Mesenchymal stem cell (in vitro differentiated cells and primary cell): Measurements from ENCODE around the gene RAD21L1.

Source experiments
- DNase-seq: peaks from one replicate; pipeline ENCODE4 v3.0.0-alpha.2; 2013
- H2AFZ ChIP-seq: one replicate; pipeline ENCODE4 v1.6.1; 2013; ENCODE audit warnings: low read depth, mild to moderate bottlenecking, control low read depth, inconsistent platforms, low read length, moderate library complexity
- H2AK5ac ChIP-seq: 2 replicates; pipeline ENCODE4 v1.6.1; 2013; ENCODE audit warnings: low read length, moderate library complexity, mild to moderate bottlenecking, inconsistent platforms; ENCODE audit not compliant: severe bottlenecking
- H2BK120ac ChIP-seq: one replicate; pipeline ENCODE4 v1.6.1; 2013; ENCODE audit warnings: low read depth, mild to moderate bottlenecking, inconsistent platforms, low read length, moderate library complexity
- H2BK12ac ChIP-seq, 2 experiments: one replicate each; pipeline ENCODE4 v1.6.1; 2013; ENCODE audit warnings: inconsistent platforms in 2 of 2, low read length in 2 of 2, mild to moderate bottlenecking in 2 of 2, moderate library complexity in 2 of 2, control low read depth in 1 of 2
- H2BK15ac ChIP-seq: one replicate; pipeline ENCODE4 v1.6.1; 2013; ENCODE audit warnings: mild to moderate bottlenecking, low read depth, inconsistent platforms; ENCODE audit not compliant: poor library complexity, severe bottlenecking
- H2BK5ac ChIP-seq: 2 replicates; pipeline ENCODE4 v1.6.1; 2013; ENCODE audit warnings: low read depth, mild to moderate bottlenecking, low read length, control low read depth, inconsistent platforms; ENCODE audit not compliant: poor library complexity, severe bottlenecking
- H3K14ac ChIP-seq, 2 experiments: one replicate each; pipeline ENCODE4 v1.6.1; 2013; ENCODE audit warnings: inconsistent platforms in 2 of 2, low read length in 2 of 2, control low read depth in 1 of 2, mild to moderate bottlenecking in 1 of 2, moderate library complexity in 1 of 2
- H3K18ac ChIP-seq, 2 experiments: one replicate each; pipeline ENCODE4 v1.6.1; 2013; ENCODE audit warnings: inconsistent platforms in 2 of 2, low read length in 2 of 2, control low read depth in 1 of 2, low read depth in 1 of 2, mild to moderate bottlenecking in 1 of 2
- H3K23ac ChIP-seq, 2 experiments: one replicate each; pipeline ENCODE4 v1.6.1; 2013; ENCODE audit warnings: inconsistent platforms in 2 of 2, low read length in 2 of 2, mild to moderate bottlenecking in 2 of 2, moderate library complexity in 2 of 2, control low read depth in 1 of 2
- H3K27ac ChIP-seq: 2 replicates; pipeline ENCODE4 v1.5.1; 2013; ENCODE audit warnings: mild to moderate bottlenecking, moderate library complexity, low read length, control low read depth, inconsistent platforms; ENCODE audit not compliant: poor library complexity, severe bottlenecking
- H3K27me3 ChIP-seq, 2 experiments: 2 replicates each; pipeline versions ENCODE4 v1.6.1 to v1.7.0; 2013; ENCODE audit warnings: low read length in 2 of 2, mild to moderate bottlenecking in 2 of 2, moderate library complexity in 2 of 2, control low read depth in 1 of 2, inconsistent platforms in 1 of 2; ENCODE audit not compliant: control insufficient read depth in 1 of 2, insufficient read depth in 1 of 2
- H3K36me3 ChIP-seq, 2 experiments: 2 replicates each; pipeline versions ENCODE4 v1.6.1 to v1.7.0; 2013; ENCODE audit warnings: low read length in 2 of 2, control low read depth in 1 of 2, inconsistent platforms in 1 of 2, low read depth in 1 of 2, mild to moderate bottlenecking in 1 of 2; ENCODE audit not compliant: insufficient read depth in 2 of 2, control insufficient read depth in 1 of 2
- H3K4ac ChIP-seq, 2 experiments: one replicate each; pipeline ENCODE4 v1.6.1; 2013; ENCODE audit warnings: inconsistent platforms in 2 of 2, low read length in 2 of 2, mild to moderate bottlenecking in 2 of 2, moderate library complexity in 2 of 2, control low read depth in 1 of 2, low read depth in 1 of 2
- H3K4me1 ChIP-seq: 2 replicates; pipeline ENCODE4 v1.6.1; 2013; ENCODE audit warnings: low read depth, low read length, control low read depth; ENCODE audit not compliant: control insufficient read depth, insufficient read depth
- H3K4me2 ChIP-seq: 2 replicates; pipeline ENCODE4 v1.6.1; 2013; ENCODE audit warnings: low read length, mild to moderate bottlenecking, inconsistent platforms; ENCODE audit not compliant: poor library complexity, severe bottlenecking
- H3K4me3 ChIP-seq, 2 experiments: 2 replicates each; pipeline versions ENCODE4 v1.5.1 to v1.7.0; 2013; ENCODE audit warnings: low read length in 2 of 2, mild to moderate bottlenecking in 2 of 2, control low read depth in 1 of 2, low read depth in 1 of 2; ENCODE audit not compliant: insufficient read depth in 1 of 2
- H3K79me1 ChIP-seq: replicated peaks from 2 replicates; pipeline ENCODE4 v1.6.1; 2013; ENCODE audit warnings: mild to moderate bottlenecking, control low read depth, low read length, inconsistent platforms; ENCODE audit not compliant: poor library complexity, severe bottlenecking
- H3K9ac ChIP-seq: 2 replicates; pipeline ENCODE4 v1.7.0; 2013; ENCODE audit warnings: mild to moderate bottlenecking, low read length, moderate library complexity
- H3K9me3 ChIP-seq: 2 replicates; pipeline ENCODE4 v1.7.0; 2013; ENCODE audit warnings: mild to moderate bottlenecking, low read length; ENCODE audit not compliant: control insufficient read depth
- H4K8ac ChIP-seq: one replicate; pipeline ENCODE4 v1.6.1; 2013; ENCODE audit warnings: inconsistent platforms, mild to moderate bottlenecking, low read length, moderate library complexity
- H4K91ac ChIP-seq: one replicate; pipeline ENCODE4 v1.6.1; 2013; ENCODE audit warnings: mild to moderate bottlenecking, low read length, inconsistent platforms
- WGBS: methylation state at CpG from one replicate; pipeline ENCODE4 v1.1.7; 2013; ENCODE audit warnings: mixed read lengths; 5-methylcytosine and 5-hydroxymethylcytosine counted together

RAD21L1 gene

DNA sequence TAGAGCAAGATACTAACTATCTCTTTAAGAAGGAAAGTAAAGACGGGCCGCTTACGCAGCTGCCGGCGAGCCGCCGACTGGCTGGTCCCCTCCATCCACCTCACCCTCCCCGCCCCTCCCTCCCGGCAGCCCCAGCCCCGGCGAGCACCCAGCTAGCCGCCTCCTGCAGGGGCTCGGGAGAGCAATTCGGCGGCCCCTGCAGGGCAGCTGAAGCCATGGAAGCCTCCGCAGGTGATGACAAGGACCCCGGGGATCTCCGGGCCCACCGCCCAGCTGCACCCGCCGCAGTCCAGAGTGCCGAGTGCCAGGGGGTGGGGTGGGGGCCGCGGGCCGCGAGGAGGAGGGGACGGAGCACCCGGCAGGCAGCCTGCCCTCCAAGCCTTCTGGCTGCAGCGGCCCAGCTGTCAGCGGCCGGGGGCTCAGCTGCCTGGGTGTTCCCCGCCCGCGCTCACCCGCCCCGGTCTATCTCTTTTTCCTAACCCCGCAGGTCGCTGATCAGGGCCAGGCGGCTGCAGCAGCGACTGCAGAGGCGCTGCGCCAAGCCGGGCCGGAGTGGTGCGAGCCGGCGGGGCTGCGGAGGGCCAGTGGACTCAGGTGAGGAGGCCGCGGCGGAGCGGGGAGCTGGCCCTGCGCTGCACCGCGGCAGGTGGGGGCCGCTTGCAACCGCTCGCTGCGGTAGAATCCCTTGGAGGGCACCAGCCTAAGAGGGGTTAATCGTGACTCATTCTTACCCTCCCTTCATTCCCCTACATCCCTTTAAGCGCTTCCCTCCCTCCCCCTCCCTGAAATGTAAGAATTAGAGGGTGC, 40.5 kb downstream of the RAD21L1 start, which contains the start of gene SNPH:
SNPH (plus strand) TSS at position 128 of the 807 bp plus-strand sequence. CDS start 29,946 bp downstream, outside the sequence.
- Histone ChIP-seq H3K27me3 (no peaks in the 10 kb centered on the region), H4K8ac (peak within 1 kb of the TSS; percentile 85), H2BK12ac (peak within 1 kb of the TSS; percentile 83 to 90), H3K79me1 (peaks cover 36% of the 10 kb centered on the region), H4K91ac (peak within 1 kb of the TSS; percentile 85), H2BK120ac (peak within 1 kb of the TSS; percentile 65), H3K9ac (peak within 1 kb of the TSS; percentile 90), H3K23ac (no peak within 1 kb of the TSS), H2AK5ac (no peak within 1 kb of the TSS), H2BK5ac (no peak within 1 kb of the TSS), H3K4me3 (peak within 1 kb of the TSS; percentile 84 to 85), H3K4me2 (peak within 1 kb of the TSS; percentile 84), H3K14ac (peak within 1 kb of the TSS in 1 of 2 experiments; percentile 18), H3K9me3 (no peaks in the 10 kb centered on the region), H2AFZ (peak within 1 kb of the TSS; percentile 24), H3K36me3 (peaks cover 8 to 20% of the 10 kb centered on the region in 2 experiments), H3K18ac (peak within 1 kb of the TSS; percentile 73 to 88), H2BK15ac (peak within 1 kb of the TSS; percentile 92), H3K4me1 (peaks cover 9% of the 10 kb centered on the region), H3K27ac (peak within 1 kb of the TSS; percentile 62), H3K4ac (peak within 1 kb of the TSS in 1 of 2 experiments; percentile 69)
- WGBS = under 1% methylated on average over 49 of the region's 61 CpGs
- peak; percentile 83 for DNase-seq

- H4K91ac ChIP-seq = no peak overlapping the region
- peak overlapping the region in 1 of 2 experiments; percentile 18 for H3K14ac ChIP-seq
- peak overlapping the region in 1 of 2 experiments; percentile 83 for H2BK12ac ChIP-seq
- 34% methylated on average over 8 of the region's 8 CpGs for WGBS
- H3K79me1 ChIP-seq = peaks cover 36% of the 10 kb centered on the region
- H3K27ac ChIP-seq = no peak overlapping the region
- H2AK5ac ChIP-seq = no peak overlapping the region
- peak overlapping the region; percentile 78 for H3K9ac ChIP-seq
- peak overlapping the region; percentile 84 for H3K4me2 ChIP-seq
- peak overlapping the region in 1 of 2 experiments; percentile 57 for H3K23ac ChIP-seq
- peak overlapping the region in 1 of 2 experiments; percentile 4 for H3K4ac ChIP-seq
- no peak overlapping the region for H2BK120ac ChIP-seq
- H3K36me3 ChIP-seq = peaks cover 8 to 20% of the 10 kb centered on the region in 2 experiments
- H2BK15ac ChIP-seq = no peak overlapping the region
- peak; percentile 17 for DNase-seq
- H3K4me3 ChIP-seq = peak overlapping the region in 1 of 2 experiments; percentile 84
- no peak overlapping the region for H2BK5ac ChIP-seq
- peaks cover 9% of the 10 kb centered on the region for H3K4me1 ChIP-seq
- H3K9me3 ChIP-seq = no peaks in the 10 kb centered on the region
- H3K18ac ChIP-seq = peak overlapping the region; percentile 23 to 83
- H3K27me3 ChIP-seq = no peaks in the 10 kb centered on the region
- H4K8ac ChIP-seq = peak overlapping the region; percentile 35
- peak overlapping the region; percentile 5 for H2AFZ ChIP-seq
These were observed 41.3 kb downstream of the RAD21L1 start for GRCh38 chr20:1267161-1267560.

DNA sequence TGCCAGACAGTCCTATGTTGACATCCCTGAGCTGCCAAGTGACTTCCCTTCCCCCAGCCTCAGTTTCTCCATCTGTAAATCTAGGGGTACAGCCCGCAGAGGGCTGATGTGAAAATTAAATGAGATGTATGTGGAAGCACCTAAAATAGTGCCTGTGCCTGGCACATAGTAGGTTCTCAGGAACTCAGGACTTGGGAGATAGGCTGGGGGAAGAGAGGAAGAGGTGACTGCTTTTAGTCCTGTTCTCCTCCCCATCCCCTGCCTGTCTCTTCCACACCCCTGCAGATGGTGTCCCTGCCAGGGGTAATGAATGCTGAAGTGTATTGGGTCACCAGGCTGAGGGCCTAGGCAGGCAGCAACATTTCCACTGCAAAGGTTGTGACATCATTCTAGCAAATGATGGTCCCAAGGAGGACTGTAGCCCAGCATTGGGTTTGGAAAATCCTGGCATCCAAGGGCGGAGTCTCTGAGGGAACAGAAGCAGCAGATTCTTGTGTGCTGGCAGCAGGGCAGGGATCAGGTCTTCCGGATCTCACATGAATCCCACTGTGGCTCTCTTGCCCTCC, 42.0 kb downstream of the RAD21L1 start:
- WGBS = 92% methylated on average over 2 of the region's 3 CpGs
- no peaks in the 10 kb centered on the region for H3K27me3 ChIP-seq
- peak; percentile 18 for DNase-seq

GRCh38 chr20:1269235-1269634, 43.4 kb downstream of the RAD21L1 start:
- Histone ChIP-seq H2AFZ (no peak overlapping the region), H3K4me1 (peaks cover 14% of the 10 kb centered on the region), H3K27ac (no peak overlapping the region)

More for the DNA sequence above, 42.0 kb downstream of the RAD21L1 start:
- H3K23ac ChIP-seq = no peak overlapping the region
- H4K91ac ChIP-seq = no peak overlapping the region
- H3K4me2 ChIP-seq = no peak overlapping the region
- peaks cover 8 to 20% of the 10 kb centered on the region in 2 experiments for H3K36me3 ChIP-seq
- no peak overlapping the region for H2AFZ ChIP-seq
- peak overlapping the region; percentile 68 for H2BK15ac ChIP-seq
- no peak overlapping the region for H2BK120ac ChIP-seq
- H3K79me1 ChIP-seq = peaks cover 36% of the 10 kb centered on the region
- no peak overlapping the region for H3K27ac ChIP-seq
- H3K9me3 ChIP-seq = no peaks in the 10 kb centered on the region
- no peak overlapping the region for H2BK12ac ChIP-seq
- H3K4ac ChIP-seq = no peak overlapping the region
- no peak overlapping the region for H2BK5ac ChIP-seq
- H3K14ac ChIP-seq = no peak overlapping the region
- no peak overlapping the region for H3K9ac ChIP-seq
- no peak overlapping the region for H4K8ac ChIP-seq
- peaks cover 13% of the 10 kb centered on the region for H3K4me1 ChIP-seq
- no peak overlapping the region for H3K18ac ChIP-seq
- peak overlapping the region in 1 of 2 experiments; percentile 84 for H3K4me3 ChIP-seq
- no peak overlapping the region for H2AK5ac ChIP-seq

More at GRCh38 chr20:1269235-1269634, 43.4 kb downstream of the RAD21L1 start:
- no peak overlapping the region for H2BK15ac ChIP-seq
- no peak overlapping the region for H4K8ac ChIP-seq
- no peak overlapping the region for H2AK5ac ChIP-seq
- no peak overlapping the region for H4K91ac ChIP-seq
- no peak overlapping the region for H2BK120ac ChIP-seq
- 96% methylated on average over 8 of the region's 8 CpGs for WGBS
- H3K36me3 ChIP-seq = peaks cover 8 to 20% of the 10 kb centered on the region in 2 experiments
- no peak for DNase-seq
- no peak overlapping the region for H3K9ac ChIP-seq
- H3K4me2 ChIP-seq = no peak overlapping the region
- no peak overlapping the region for H3K18ac ChIP-seq
- no peak overlapping the region for H3K4me3 ChIP-seq
- no peak overlapping the region for H3K23ac ChIP-seq
- H3K79me1 ChIP-seq = peaks cover 41% of the 10 kb centered on the region
- H2BK12ac ChIP-seq = no peak overlapping the region
- no peaks in the 10 kb centered on the region for H3K9me3 ChIP-seq
- H3K4ac ChIP-seq = no peak overlapping the region
- no peak overlapping the region for H3K14ac ChIP-seq
- no peak overlapping the region for H2BK5ac ChIP-seq
- no peaks in the 10 kb centered on the region for H3K27me3 ChIP-seq
